PFSK-1 (cell line): Measurements from ENCODE around the gene PANK3.

ENCODE experiments used
- FOXP2 ChIP-seq: optimal IDR thresholded peaks from 2 replicates; pipeline ENCODE3; 2011; ENCODE audit warnings: borderline replicate concordance, control low read depth, inconsistent platforms; ENCODE audit not compliant: insufficient read depth; ENCODE audit errors: extremely low read length, extremely low read depth
- POLR2AphosphoS5 ChIP-seq: IDR thresholded peaks from 2 replicates; pipeline ENCODE4 v1.6.1; 2012; ENCODE audit warnings: low read depth, mild to moderate bottlenecking, control low read depth, low read length, moderate library complexity
- REST ChIP-seq, 2 experiments: IDR thresholded peaks; 2 replicates each; pipeline versions ENCODE4 v1.6.1 to v1.8.0; 2011 to 2012; ENCODE audit warnings: low read depth in 2 of 2, low read length in 2 of 2, control low read depth in 1 of 2, inconsistent platforms in 1 of 2, mild to moderate bottlenecking in 1 of 2, moderate library complexity in 1 of 2; ENCODE audit not compliant: insufficient read depth in 1 of 2
- SIN3A ChIP-seq: IDR thresholded peaks from 2 replicates; pipeline ENCODE4 v1.6.1; 2012; ENCODE audit warnings: mild to moderate bottlenecking, low read length, moderate library complexity, borderline replicate concordance; ENCODE audit not compliant: insufficient read depth
- TAF1 ChIP-seq: IDR thresholded peaks from 2 replicates; pipeline ENCODE4 v1.6.1; 2012; ENCODE audit warnings: low read length, control low read depth, borderline replicate concordance; ENCODE audit not compliant: insufficient read depth

PANK3 gene

GRCh38 chr5:168583742-168584482 lies 4.7 kb upstream of the PANK3 start:
- TF ChIP-seq REST (IDR thresholded peaks at IDR 0.05; ENCODE audit: insufficient read depth in 1 of 2, low read depth in 2 of 2, low read length in 2 of 2), result no peak

GRCh38 chr5:168580227-168580508 lies 1.0 kb upstream of the PANK3 start:
- TF ChIP-seq SIN3A, result no peak
- no peak for TF ChIP-seq REST (IDR thresholded peaks at IDR 0.05; ENCODE audit: insufficient read depth in 1 of 2, low read depth in 2 of 2, low read length in 2 of 2)

- TF ChIP-seq TAF1 (peak; percentile 86; the same call in 1 of the 2 replicates), REST (IDR thresholded peaks at IDR 0.05; ENCODE audit: insufficient read depth in 1 of 2, low read depth in 2 of 2, low read length in 2 of 2) (no peak), SIN3A (no peak), FOXP2 (peak; percentile 38), POLR2AphosphoS5 (peak; percentile 94)
These were observed 489 bp upstream of the PANK3 start for GRCh38 chr5:168579488-168580226.

- TF ChIP-seq REST (IDR thresholded peaks at IDR 0.05; ENCODE audit: insufficient read depth in 1 of 2, low read depth in 2 of 2, low read length in 2 of 2), result no peak
- TF ChIP-seq POLR2AphosphoS5, result no peak
- TF ChIP-seq SIN3A, result no peak
- TF ChIP-seq TAF1, result no peak
- TF ChIP-seq FOXP2, result no peak
These were observed 1.2 kb downstream of the PANK3 start for GRCh38 chr5:168578006-168578405.
